H1 (cell line): ENCODE results near the gene MVK. TPM values are rescaled to one million over a fixed set of nuclear protein-coding genes. Genes with fewer than 3 reads are reported as not detected.

Experiments used
- BCL11A ChIP-seq, 2 experiments: IDR thresholded peaks; one replicate each; pipeline ENCODE4 v1.6.1; 2011; ENCODE audit warnings: low read depth in 2 of 2, low read length in 2 of 2, mild to moderate bottlenecking in 2 of 2
- CHD7 ChIP-seq: fragments of 300-600 bp; sonication (generic); IDR thresholded peaks from 2 replicates; pipeline ENCODE4 v1.7.1; 2012; ENCODE audit warnings: low read length, moderate library complexity, mild to moderate bottlenecking, inconsistent platforms; ENCODE audit not compliant: insufficient replicate concordance
- GABPA ChIP-seq: IDR thresholded peaks from 2 replicates; pipeline ENCODE4 v1.6.1; 2011; ENCODE audit warnings: mild to moderate bottlenecking, low read length, moderate library complexity, borderline replicate concordance; ENCODE audit not compliant: insufficient read depth
- JUN ChIP-seq: IDR thresholded peaks from 2 replicates; pipeline ENCODE4 v1.6.1; 2011; ENCODE audit warnings: low read depth, mild to moderate bottlenecking, improper control_type of control experiment, low read length
- MAFK ChIP-seq: IDR thresholded peaks from 2 replicates; pipeline ENCODE4 v1.6.1; 2012; ENCODE audit warnings: low read depth, mild to moderate bottlenecking, improper control_type of control experiment, low read length
- RFX5 ChIP-seq: IDR thresholded peaks from 2 replicates; pipeline ENCODE4 v1.6.1; 2011; ENCODE audit warnings: low read depth, low read length, improper control_type of control experiment, borderline replicate concordance
- SIN3A ChIP-seq, 2 experiments: IDR thresholded peaks in 1 of 2; conservative IDR thresholded peaks in 1 of 2; 2 replicates each; pipeline ENCODE4 v1.6.1; 2011 to 2012; ENCODE audit warnings: low read length in 2 of 2, improper control_type of control experiment in 1 of 2, low read depth in 1 of 2, mild to moderate bottlenecking in 1 of 2
- SP2 ChIP-seq: IDR thresholded peaks from 2 replicates; pipeline ENCODE4 v1.6.1; 2012; ENCODE audit warnings: mild to moderate bottlenecking, low read length, inconsistent platforms
- YY1 ChIP-seq: IDR thresholded peaks from 2 replicates; pipeline ENCODE4 v1.6.1; 2011; ENCODE audit warnings: low read depth, mild to moderate bottlenecking, low read length
- polyA plus RNA-seq, 7 experiments: library from polyadenylated mRNA; depleted of rRNA in 3 of 7; stranded (reverse) in 5 of 7; unstranded in 2 of 7; fragments of >200 nt in 5 of 7; fragments of 200-250 nt in 2 of 7; gene quantifications; 1 replicate in 5 of 7; 2 replicates in 1 of 7; 4 replicates in 1 of 7; pipeline versions ENCODE4 v1.2.1 to v1.2.3, GENCODE V29; 2011 to 2013; ENCODE audit warnings: missing spikeins in 2 of 7, mixed read lengths in 2 of 7
- total RNA-seq: library from RNA; stranded (reverse); fragmentation: NEBNext Ultra II Directional; extraction: Animal tissue kit (Norgen Biotek cat#: 25700); gene quantifications from 2 replicates; pipeline ENCODE4 v1.2.1, GENCODE V29; 2021

The MVK gene
- total and polyA plus RNA-seq, 2 of the 8 experiments (the other 6 are each of a cell fraction or from before 2014, with no cell fraction given): 15.7 to 20.9 TPM

GRCh38 chr12:109549613-109550270 is 23.9 kb upstream of the MVK start (continued):
- TF ChIP-seq CHD7 (no peak), JUN (no peak), BCL11A (IDR thresholded peaks at IDR 0.05; ENCODE audit: low read depth in 2 of 2, low read length in 2 of 2) (no peak), MAFK (no peak), YY1 (no peak), RFX5 (no peak), SIN3A (conservative IDR thresholded peaks at IDR 0.05 in 1 of 2, IDR thresholded peaks at IDR 0.05 in 1 of 2; ENCODE audit: low read depth in 1 of 2, low read length in 2 of 2) (no peak), SP2 (no peak), GABPA (no peak)
